T47D (cell line): ENCODE measurements around the gene ZNF653.

ENCODE experiments used
- DNase-seq, 2 experiments: peaks; one replicate each; pipeline versions ENCODE4 v3.0.0 to v3.0.0-alpha.2; 2011 to 2012; ENCODE audit warnings: low read depth in 1 of 2, low spot score in 1 of 2
- JUND ChIP-seq: IDR thresholded peaks from 2 replicates; pipeline ENCODE4 v1.6.1; 2012; ENCODE audit warnings: low read depth
- in situ Hi-C: cut with HindIII; loops from 2 replicates; pipeline ENCODE4 v1.10.0; 2016; ENCODE audit warnings: low sequenced_read_pairs, low pct_unique_long_range_greater_than_20kb

The ZNF653 gene

DNA sequence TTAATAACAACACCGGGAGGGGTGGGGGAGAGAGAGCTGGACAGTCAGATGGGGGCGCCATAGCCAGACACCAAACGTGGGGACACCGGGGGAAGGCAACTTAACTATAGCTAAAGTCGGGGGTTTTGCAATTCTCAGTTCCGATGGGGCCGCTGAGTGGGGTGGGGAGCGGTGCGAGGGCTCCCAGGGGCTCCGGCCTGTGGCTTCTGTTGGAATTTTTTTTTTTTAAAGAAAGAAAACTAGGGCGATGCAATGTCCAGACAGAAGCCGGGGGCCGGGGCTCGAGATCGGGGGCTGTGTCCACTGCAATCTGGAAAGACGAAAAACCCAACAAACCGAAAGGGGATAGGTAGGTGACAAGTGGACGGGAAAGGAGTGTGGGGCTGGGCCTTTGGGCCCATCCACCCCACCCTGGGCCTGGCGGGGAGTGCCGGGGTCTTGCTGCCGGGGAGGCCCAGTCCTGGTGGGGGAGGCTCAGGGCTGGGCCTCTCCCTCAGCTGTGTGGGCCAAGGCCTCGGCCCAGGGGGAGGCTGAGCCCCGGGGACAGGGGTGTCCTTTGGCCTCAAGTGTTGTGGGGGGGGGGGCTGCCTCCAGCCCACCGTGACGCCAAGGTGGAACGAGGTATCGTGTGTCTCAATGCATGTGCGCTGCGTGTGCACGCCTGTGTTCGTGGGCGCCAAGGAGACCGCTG lies 52.9 kb downstream of the ZNF653 start:
- in situ Hi-C loops = no loop called here
- TF ChIP-seq JUND = no peak
- no peak for DNase-seq

DNA sequence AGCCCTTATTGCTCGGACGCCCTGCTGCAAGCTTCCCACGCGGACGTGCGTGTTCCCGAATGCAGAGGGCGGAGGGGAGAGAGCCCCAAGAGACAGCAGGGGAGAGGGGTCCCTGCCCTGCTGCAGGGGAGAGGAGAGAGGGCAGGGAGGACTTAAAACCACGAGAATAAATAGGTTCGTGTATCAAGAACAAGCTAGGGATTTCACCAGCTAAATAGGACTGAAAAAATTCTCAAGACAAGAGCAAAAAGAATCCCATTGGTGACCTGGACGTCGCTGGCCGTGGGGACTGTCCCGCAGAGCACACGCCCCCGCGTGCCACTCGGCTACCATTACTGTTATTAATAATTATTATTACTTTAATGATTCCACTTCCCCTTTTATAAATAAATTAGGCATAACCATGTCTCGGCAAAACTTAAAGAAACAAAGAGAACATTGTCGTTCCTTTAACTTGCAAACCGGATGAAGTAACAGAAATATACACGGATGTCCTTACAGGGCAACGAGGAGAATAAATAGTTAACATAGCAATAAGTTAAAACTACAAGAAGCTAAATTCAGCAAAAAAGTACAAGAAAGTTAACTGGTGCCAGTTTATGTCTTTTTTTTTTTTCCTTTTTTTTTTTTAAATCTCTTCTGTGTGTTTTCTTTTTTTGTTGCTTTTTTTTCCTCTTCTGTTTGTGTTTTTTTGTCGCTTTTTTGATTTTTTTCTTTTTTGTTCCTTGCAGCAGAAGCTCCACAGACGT lies 53.6 kb downstream of the ZNF653 start:
- in situ Hi-C loops = no loop called here
- DNase-seq = no peak
- TF ChIP-seq JUND = no peak

DNA sequence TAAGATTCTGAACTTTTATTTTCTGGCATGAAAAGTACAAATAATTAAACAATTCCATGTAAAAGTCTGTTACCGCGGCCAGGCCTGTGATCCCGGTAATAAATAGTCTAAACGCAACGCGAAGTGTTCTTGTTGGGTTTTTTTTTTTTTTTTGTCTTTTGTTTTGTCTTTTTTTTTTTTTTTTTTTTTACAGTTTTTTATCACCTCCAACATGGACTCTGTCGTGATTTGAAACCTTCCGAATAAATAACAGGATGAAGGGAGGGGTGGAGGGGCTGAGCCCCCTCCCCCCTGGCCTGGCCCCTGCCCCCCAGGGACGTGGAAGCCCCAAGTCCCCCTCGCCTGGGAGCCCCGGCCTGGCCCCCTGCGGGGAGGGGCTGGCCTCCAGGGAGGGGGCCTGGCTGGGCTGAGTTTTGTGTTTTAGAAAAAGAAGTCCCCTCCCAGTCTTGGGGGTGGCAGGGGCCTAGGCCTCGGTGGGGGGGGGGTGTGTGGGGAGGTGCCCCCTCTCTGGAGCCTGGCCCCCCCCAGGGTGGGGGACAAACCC lies 54.2 kb downstream of the ZNF653 start:
- in situ Hi-C loops = no loop called here
- TF ChIP-seq JUND = no peak
- DNase-seq = no peak

- TF ChIP-seq JUND = no peak
- in situ Hi-C loops = no loop called here
- no peak for DNase-seq
These were observed 54.9 kb downstream of the ZNF653 start for GRCh38 chr19:11450570-11451326.

DNA sequence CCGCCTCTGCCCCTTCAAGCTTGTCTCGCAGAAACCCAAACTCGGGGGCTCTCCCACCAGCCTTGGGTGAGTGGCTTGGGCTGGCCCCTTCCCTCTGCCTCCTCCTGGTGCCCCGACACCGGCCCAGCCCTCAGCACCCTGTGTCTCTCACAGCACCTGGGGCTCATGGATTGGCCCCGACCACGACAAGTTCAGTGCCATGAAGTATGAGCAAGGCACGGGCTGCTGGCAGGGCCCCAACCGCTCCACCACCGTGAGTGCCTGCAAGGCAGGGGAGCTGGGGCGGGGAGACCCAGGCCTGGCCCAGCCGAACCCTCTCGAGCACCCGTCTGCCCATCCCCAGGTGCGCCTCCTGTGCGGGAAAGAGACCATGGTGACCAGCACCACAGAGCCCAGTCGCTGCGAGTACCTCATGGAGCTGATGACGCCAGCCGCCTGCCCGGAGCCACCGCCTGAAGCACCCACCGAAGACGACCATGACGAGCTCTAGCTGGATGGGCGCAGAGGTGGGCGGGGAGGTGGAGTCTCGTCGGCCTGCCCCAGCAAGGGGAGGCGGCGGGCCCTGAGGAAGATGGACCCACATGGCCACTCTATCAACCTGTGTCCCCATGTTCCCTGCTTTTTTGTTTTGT lies 56.6 kb downstream of the ZNF653 start:
- no peak for DNase-seq
- no peak for TF ChIP-seq JUND
- in situ Hi-C loops = no loop called here

DNA sequence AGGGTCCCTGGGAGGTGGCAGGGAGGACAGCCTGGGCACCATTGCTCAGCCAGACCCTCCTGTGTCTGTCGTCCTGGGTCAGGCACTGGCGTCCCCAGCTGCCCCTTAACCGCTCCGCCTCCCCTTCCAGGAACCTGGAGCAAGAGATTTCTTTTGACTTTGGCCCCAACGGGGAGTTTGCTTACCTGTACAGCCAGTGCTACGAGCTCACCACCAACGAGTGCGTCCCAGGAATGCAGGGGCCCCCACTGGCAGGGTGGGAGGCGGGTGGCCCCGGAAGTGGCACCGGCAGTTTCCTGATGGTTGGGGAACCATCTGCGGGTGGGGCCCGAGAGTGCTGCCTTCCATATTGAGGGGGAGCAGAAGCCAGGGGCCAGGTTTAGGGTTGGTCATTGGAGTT lies 57.2 kb downstream of the ZNF653 start:
- in situ Hi-C loops = no loop called here
- TF ChIP-seq JUND = no peak
- DNase-seq = no peak

- TF ChIP-seq JUND = no peak
- no peak for DNase-seq
- in situ Hi-C loops = no loop called here
These were observed 58.0 kb downstream of the ZNF653 start for GRCh38 chr19:11447347-11448262.

- in situ Hi-C loops = no loop called here
- TF ChIP-seq JUND = no peak
- DNase-seq = peak in 1 of 2 experiments; percentile 31
These were observed 58.9 kb downstream of the ZNF653 start for GRCh38 chr19:11446652-11447301.

GRCh38 chr19:11446271-11446651 lies 59.4 kb downstream of the ZNF653 start:
- no peak for DNase-seq
- no peak for TF ChIP-seq JUND
- in situ Hi-C loops = no loop called here

- in situ Hi-C loops = no loop called here
- TF ChIP-seq JUND = no peak
- DNase-seq = no peak
These were observed 60.5 kb downstream of the ZNF653 start for GRCh38 chr19:11445141-11445540.

DNA sequence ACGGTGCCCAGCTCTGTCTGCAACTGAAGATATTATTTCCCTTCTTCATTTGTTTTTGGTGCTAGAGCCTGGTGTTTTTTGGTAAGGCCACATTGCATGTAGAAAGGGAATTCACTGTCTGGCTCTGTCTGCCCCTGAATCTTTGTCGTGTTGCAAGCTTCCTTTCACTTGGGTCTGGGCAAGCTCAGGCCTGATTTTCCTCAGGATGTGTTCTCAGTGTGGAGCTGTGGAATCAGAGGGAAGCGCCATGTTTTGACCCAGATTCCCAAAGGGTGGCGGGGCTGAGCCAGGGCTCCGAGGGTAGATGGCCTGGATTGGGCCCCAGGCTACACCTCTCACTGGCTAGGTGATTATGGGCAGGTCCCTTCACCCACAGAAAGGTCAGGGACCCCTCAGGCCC lies 61.6 kb downstream of the ZNF653 start:
- in situ Hi-C loops = no loop called here
- DNase-seq = no peak
- no peak for TF ChIP-seq JUND
